Bone marrow (tissue), 2 donors: ENCODE measurements around the gene CLASP1.
"Not testable (repeated sequence)": the region's sequence is repeated elsewhere in the genome, so short reads cannot be mapped to it uniquely, and the experiment has no call there.

Source experiments
- DNase-seq, 2 donors: peaks; one replicate each; lab custom pipeline; 2025; lab: John Stamatoyannopoulos, UW

CLASP1 gene

GRCh38 chr2:121577381-121577780 lies 71.9 kb downstream of the CLASP1 start:
- no peak for DNase-seq

- DNase-seq, result no peak
These were observed 73.0 kb downstream of the CLASP1 start for GRCh38 chr2:121576263-121576662.

- DNase-seq, result no peak
These were observed 73.5 kb downstream of the CLASP1 start for GRCh38 chr2:121575800-121576199.

GRCh38 chr2:121570667-121571055 lies 78.6 kb downstream of the CLASP1 start:
- no peak for DNase-seq

GRCh38 chr2:121570036-121570666 lies 79.1 kb downstream of the CLASP1 start:
- no peak for DNase-seq

- DNase-seq, result no peak
These were observed 81.3 kb downstream of the CLASP1 start for GRCh38 chr2:121567957-121568409.

- no peak for DNase-seq
These were observed 81.8 kb downstream of the CLASP1 start for GRCh38 chr2:121567452-121567851.

- no peak for DNase-seq
These were observed 83.6 kb downstream of the CLASP1 start for GRCh38 chr2:121565389-121566250.

- DNase-seq, result no peak
These were observed 84.4 kb downstream of the CLASP1 start for GRCh38 chr2:121564905-121565304.

- not testable (repeated sequence) for DNase-seq
These were observed 85.5 kb downstream of the CLASP1 start for GRCh38 chr2:121563754-121564153.

GRCh38 chr2:121562269-121563176 lies 86.7 kb downstream of the CLASP1 start:
- no peak for DNase-seq

GRCh38 chr2:121561617-121562268 lies 87.5 kb downstream of the CLASP1 start:
- DNase-seq, result no peak

GRCh38 chr2:121558329-121558728 lies 90.9 kb downstream of the CLASP1 start:
- no peak for DNase-seq

GRCh38 chr2:121555008-121555407 lies 94.3 kb downstream of the CLASP1 start:
- no peak for DNase-seq

GRCh38 chr2:121552477-121553180 lies 96.6 kb downstream of the CLASP1 start:
- DNase-seq, result not testable (repeated sequence)

- DNase-seq, result no peak
These were observed 98.6 kb downstream of the CLASP1 start for GRCh38 chr2:121550669-121551068.

- DNase-seq, result no peak
These were observed 101.6 kb downstream of the CLASP1 start for GRCh38 chr2:121547646-121548045.

- no peak for DNase-seq
These were observed 103.3 kb downstream of the CLASP1 start for GRCh38 chr2:121545913-121546312.

- DNase-seq, result no peak
These were observed 104.0 kb downstream of the CLASP1 start for GRCh38 chr2:121545257-121545656.

- DNase-seq, result no peak
These were observed 107.8 kb downstream of the CLASP1 start for GRCh38 chr2:121541495-121541894.
